ENCODE results near the gene HCRTR1. TPM values are rescaled to one million over a fixed set of nuclear protein-coding genes. Genes with fewer than 3 reads are reported as not detected.

Gene HCRTR1
- total RNA-seq, 2 donors from 2014 or later = 0.43 TPM; not detected in 1

DNA sequence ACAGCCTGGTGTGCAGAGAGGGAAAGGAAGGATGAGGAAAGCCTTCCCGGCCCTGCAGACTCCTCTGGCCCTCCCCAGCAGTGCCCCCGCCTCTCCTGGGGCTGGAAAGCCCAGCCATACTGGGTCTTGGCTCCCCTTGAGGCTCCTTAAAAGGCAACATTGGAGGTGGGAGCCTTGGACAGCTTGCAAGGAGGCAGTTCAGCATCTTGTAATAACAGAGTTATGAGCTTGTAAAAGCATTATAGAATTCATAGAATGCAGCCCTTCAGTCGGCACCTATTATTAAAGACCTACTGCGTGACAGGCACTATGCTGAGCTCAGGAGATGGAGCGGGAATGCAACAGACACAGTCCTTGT is 37.0 kb upstream of the HCRTR1 start:
- peak overlapping the region; percentile 47 to 85 for H3K4me3 ChIP-seq
- H3K36me3 ChIP-seq = peaks cover 39% of the 10 kb centered on the region
- no peak for TF ChIP-seq CTCF (IDR thresholded peaks at IDR 0.05)
- no peaks in the 10 kb centered on the region for H3K9me3 ChIP-seq
- H3K27ac ChIP-seq = peak overlapping the region; percentile 83 to 92
- peaks cover 0 to 74% of the 10 kb centered on the region in 2 donors for H3K4me1 ChIP-seq
- DNase-seq (ENCODE audit: low spot score) = peak; percentile 54
- no peaks in the 10 kb centered on the region for H3K27me3 ChIP-seq

DNA sequence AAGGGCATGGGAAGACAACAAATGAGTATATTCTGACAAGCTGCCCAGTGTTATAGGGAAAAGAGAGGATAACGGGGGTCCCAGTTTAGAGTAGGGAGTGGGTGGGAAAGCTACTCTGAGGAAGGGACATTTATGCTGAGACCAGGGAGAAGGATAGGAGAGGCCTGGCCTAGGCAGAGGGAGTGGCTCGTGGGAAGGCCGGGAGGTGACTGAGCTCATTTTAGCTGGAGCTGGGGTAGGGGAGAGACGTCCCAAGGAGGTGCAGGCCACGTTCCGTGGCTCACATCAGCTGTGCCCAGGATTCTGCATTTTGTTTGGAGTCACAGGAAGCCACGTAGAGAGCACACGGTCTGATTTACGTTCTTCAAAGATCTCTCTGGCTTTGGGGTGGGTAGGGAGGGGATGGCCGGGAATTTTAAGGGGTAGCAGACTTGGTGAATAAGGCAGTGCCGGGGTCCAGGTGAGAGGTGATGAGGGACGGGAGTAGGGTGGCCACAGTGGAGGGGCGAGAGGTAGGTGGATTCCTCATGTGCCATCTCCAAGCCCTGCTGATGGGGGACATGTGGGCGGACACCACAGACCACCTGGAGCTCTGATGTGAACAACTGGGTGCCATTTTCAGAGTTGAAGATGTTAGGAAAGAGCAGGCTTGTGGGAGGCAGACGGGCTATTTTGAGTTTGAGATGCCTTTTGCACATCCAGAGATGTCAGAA is 36.4 kb upstream of the HCRTR1 start:
- peak; percentile 51 for DNase-seq (ENCODE audit: low spot score)
- no peaks in the 10 kb centered on the region for H3K9me3 ChIP-seq
- TF ChIP-seq CTCF (IDR thresholded peaks at IDR 0.05) = no peak
- peak overlapping the region in 1 of 2 donors; percentile 47 for H3K4me3 ChIP-seq
- H3K27ac ChIP-seq = peak overlapping the region; percentile 83 to 92
- H3K36me3 ChIP-seq = peaks cover 45% of the 10 kb centered on the region
- H3K27me3 ChIP-seq = no peaks in the 10 kb centered on the region
- H3K4me1 ChIP-seq = peaks cover 0 to 74% of the 10 kb centered on the region in 2 donors

- peak; percentile 53 for DNase-seq (ENCODE audit: low spot score)
- H3K4me3 ChIP-seq = peak overlapping the region in 1 of 2 donors; percentile 2
- no peaks in the 10 kb centered on the region for H3K9me3 ChIP-seq
- peak overlapping the region; percentile 83 to 92 for H3K27ac ChIP-seq
- H3K27me3 ChIP-seq = no peaks in the 10 kb centered on the region
- H3K4me1 ChIP-seq = peaks cover 0 to 82% of the 10 kb centered on the region in 2 donors
- peaks cover 55% of the 10 kb centered on the region for H3K36me3 ChIP-seq
- TF ChIP-seq CTCF (IDR thresholded peaks at IDR 0.05) = no peak
These were observed 35.4 kb upstream of the HCRTR1 start for GRCh38 chr1:31581821-31582810.

- Histone ChIP-seq H3K27ac (peak overlapping the region; percentile 83 to 92), H3K36me3 (peaks cover 60% of the 10 kb centered on the region), H3K9me3 (no peaks in the 10 kb centered on the region), H3K4me3 (peak overlapping the region in 1 of 2 donors; percentile 22), H3K27me3 (no peaks in the 10 kb centered on the region), H3K4me1 (peaks cover 0 to 94% of the 10 kb centered on the region in 2 donors)
- peak; percentile 55 for DNase-seq (ENCODE audit: low spot score)
- no peak for TF ChIP-seq CTCF (IDR thresholded peaks at IDR 0.05)
These were observed 34.2 kb upstream of the HCRTR1 start for GRCh38 chr1:31583082-31583994.
